Neural crest cell (in vitro differentiated cells): Measurements from ENCODE around the gene ALK. TPM values are rescaled to one million over a fixed set of nuclear protein-coding genes. Genes with fewer than 3 reads are reported as not detected.

Experiments used
- DNase-seq: peaks from one replicate; pipeline ENCODE4 v3.0.0; 2021; ENCODE audit warnings: low read depth, mixed read lengths, low spot score
- H3K27ac Mint-ChIP-seq: one replicate; pipeline ENCODE4 v1.8.0; 2021; ENCODE audit warnings: mild to moderate bottlenecking, mixed read lengths; ENCODE audit not compliant: unreplicated experiment
- H3K27me3 Mint-ChIP-seq: 2 replicates; pipeline ENCODE4 v1.8.0; 2021; ENCODE audit warnings: low read depth, mild to moderate bottlenecking, mixed read lengths
- H3K36me3 Mint-ChIP-seq: 2 replicates; pipeline ENCODE4 v1.8.0; 2021; ENCODE audit warnings: low read depth, mild to moderate bottlenecking, mixed read lengths
- H3K4me1 Mint-ChIP-seq: 2 replicates; pipeline ENCODE4 v1.8.0; 2021; ENCODE audit warnings: mixed read lengths
- H3K4me3 Mint-ChIP-seq: one replicate; pipeline ENCODE4 v1.8.0; 2021; ENCODE audit warnings: mild to moderate bottlenecking, mixed read lengths
- H3K9me3 Mint-ChIP-seq: 2 replicates; pipeline ENCODE4 v1.8.0; 2021; ENCODE audit warnings: mixed read lengths
- CTCF ChIP-seq: fragments of 200-600 bp; sonication (generic); conservative IDR thresholded peaks from 2 replicates; pipeline ENCODE4 v1.5.0; 2021; ENCODE audit warnings: antibody characterized with exemption, mild to moderate bottlenecking
- total RNA-seq: library from RNA; stranded (reverse); gene quantifications from 2 replicates; pipeline ENCODE4 v1.2.1, GENCODE V29; 2021

ALK gene
- total RNA-seq, 1 donor from 2014 or later, result 2.0 TPM

GRCh38 chr2:29154610-29155009, 766.8 kb downstream of the ALK start:
- Mint-ChIP-seq H3K4me3 (no peak overlapping the region), H3K36me3 (peaks cover 31% of the 10 kb centered on the region)

GRCh38 chr2:29147963-29148362, 773.4 kb downstream of the ALK start:
- no peaks in the 10 kb centered on the region for H3K9me3 Mint-ChIP-seq
- DNase-seq, result no peak
- H3K4me1 Mint-ChIP-seq, result no peaks in the 10 kb centered on the region
- H3K36me3 Mint-ChIP-seq, result peaks cover 26% of the 10 kb centered on the region
- TF ChIP-seq CTCF, result no peak
- H3K4me3 Mint-ChIP-seq, result no peak overlapping the region
- H3K27ac Mint-ChIP-seq, result peak overlapping the region; percentile 43
- H3K27me3 Mint-ChIP-seq, result no peaks in the 10 kb centered on the region

More at GRCh38 chr2:29154610-29155009, 766.8 kb downstream of the ALK start:
- no peak for DNase-seq
- Mint-ChIP-seq H3K4me1 (no peaks in the 10 kb centered on the region), H3K27me3 (no peaks in the 10 kb centered on the region), H3K9me3 (no peaks in the 10 kb centered on the region), H3K27ac (no peak overlapping the region)
- no peak for TF ChIP-seq CTCF

- Mint-ChIP-seq H3K4me3 (no peak overlapping the region), H3K9me3 (no peaks in the 10 kb centered on the region), H3K27me3 (no peaks in the 10 kb centered on the region), H3K4me1 (no peaks in the 10 kb centered on the region), H3K36me3 (peaks cover 17% of the 10 kb centered on the region), H3K27ac (no peak overlapping the region)
- no peak for DNase-seq
- no peak for TF ChIP-seq CTCF
These were observed 775.2 kb downstream of the ALK start for GRCh38 chr2:29146197-29146596.

GRCh38 chr2:29143657-29144056, 777.7 kb downstream of the ALK start:
- Mint-ChIP-seq H3K4me1 (no peaks in the 10 kb centered on the region), H3K36me3 (peaks cover 36% of the 10 kb centered on the region), H3K27me3 (no peaks in the 10 kb centered on the region), H3K9me3 (peaks cover 8% of the 10 kb centered on the region), H3K4me3 (no peak overlapping the region), H3K27ac (no peak overlapping the region)
- no peak for TF ChIP-seq CTCF
- DNase-seq, result no peak

Other genes starting within 250 kb of the ALK start
- gene YPEL5, start 225.4 kb upstream of the ALK start, total RNA-seq, result 25.0 and 25.7 TPM in 2 replicates